H1 (cell line): ENCODE measurements around the gene DOCK3.

ENCODE experiments used
- BRCA1 ChIP-seq: IDR thresholded peaks from 2 replicates; pipeline ENCODE4 v1.6.1; 2012; ENCODE audit warnings: low read depth, low read length, improper control_type of control experiment
- CTCF ChIP-seq, 3 experiments: IDR thresholded peaks; 1 replicate in 2 of 3; 2 replicates in 1 of 3; pipeline versions ENCODE4 v1.5.1 to v1.6.1; 2011; ENCODE audit warnings: low read length in 3 of 3, mild to moderate bottlenecking in 3 of 3, inconsistent platforms in 2 of 3, low read depth in 1 of 3, moderate library complexity in 1 of 3; ENCODE audit not compliant: insufficient read depth in 1 of 3; ENCODE audit errors: control extremely low read depth in 1 of 3
- EP300 ChIP-seq, 2 experiments: IDR thresholded peaks; 1 replicate in 1 of 2; 2 replicates in 1 of 2; pipeline ENCODE4 v1.6.1; 2011 to 2012; ENCODE audit warnings: low read depth in 2 of 2, low read length in 2 of 2, mild to moderate bottlenecking in 2 of 2, borderline replicate concordance in 1 of 2, inconsistent platforms in 1 of 2, moderate library complexity in 1 of 2
- EZH2 ChIP-seq: fragments of 200-600 bp; sonication (generic); IDR thresholded peaks from 2 replicates; pipeline ENCODE4 v1.7.1; 2012; ENCODE audit warnings: low read depth, mild to moderate bottlenecking, moderate library complexity, low read length, inconsistent platforms; ENCODE audit not compliant: severe bottlenecking
- KDM1A ChIP-seq: fragments of 200-600, 300-600 bp; sonication (generic); IDR thresholded peaks from 2 replicates; pipeline ENCODE4 v1.7.1; 2016; ENCODE audit warnings: mild to moderate bottlenecking, low read length, borderline replicate concordance
- POLR2A ChIP-seq, 2 experiments: IDR thresholded peaks; 1 replicate in 1 of 2; 2 replicates in 1 of 2; pipeline ENCODE4 v1.6.1; 2011; ENCODE audit warnings: low read depth in 2 of 2, low read length in 2 of 2, mild to moderate bottlenecking in 2 of 2; ENCODE audit errors: control extremely low read depth in 1 of 2
- RFX5 ChIP-seq: IDR thresholded peaks from 2 replicates; pipeline ENCODE4 v1.6.1; 2011; ENCODE audit warnings: low read depth, low read length, improper control_type of control experiment, borderline replicate concordance
- SP1 ChIP-seq: IDR thresholded peaks from 2 replicates; pipeline ENCODE4 v1.6.1; 2011; ENCODE audit warnings: low read depth, low read length
- SP4 ChIP-seq: IDR thresholded peaks from 2 replicates; pipeline ENCODE4 v1.6.1; 2012; ENCODE audit warnings: low read length, inconsistent platforms
- TBP ChIP-seq: IDR thresholded peaks from 2 replicates; pipeline ENCODE4 v1.6.1; 2011; ENCODE audit warnings: low read depth, low read length, improper control_type of control experiment
- TCF12 ChIP-seq: IDR thresholded peaks from 2 replicates; pipeline ENCODE4 v1.6.1; 2011; ENCODE audit warnings: low read depth, mild to moderate bottlenecking, low read length
- ZNF274 ChIP-seq: IDR thresholded peaks from 2 replicates; pipeline ENCODE4 v1.7.0; 2012; ENCODE audit warnings: low read length, borderline replicate concordance; ENCODE audit errors: extremely low read depth

GRCh38 chr3:51257870-51258269, 583.1 kb downstream of the DOCK3 start:
- TF ChIP-seq EP300 (IDR thresholded peaks at IDR 0.05; ENCODE audit: borderline replicate concordance in 1 of 2, low read depth in 2 of 2, low read length in 2 of 2) (no peak), CTCF (IDR thresholded peaks at IDR 0.05; ENCODE audit: control extremely low read depth in 1 of 3, insufficient read depth in 1 of 3, low read depth in 1 of 3, low read length in 3 of 3) (no peak), POLR2A (IDR thresholded peaks at IDR 0.05; ENCODE audit: control extremely low read depth in 1 of 2, low read depth in 2 of 2, low read length in 2 of 2) (no peak), TBP (no peak), TCF12 (no peak), BRCA1 (no peak), KDM1A (no peak), EZH2 (no peak), SP1 (no peak), ZNF274 (no peak), RFX5 (no peak), SP4 (no peak)
